IMR-90 (cell line): ENCODE measurements around the gene CAT. TPM values are rescaled to one million over a fixed set of nuclear protein-coding genes. Genes with fewer than 3 reads are reported as not detected.

Experiments
- ATAC-seq: fragments of 200-7000 bp; cut with Tn5 transposase; 2 replicates; pipeline ENCODE4 v1.9.1; 2020; ENCODE audit warnings: low read depth, mild to moderate bottlenecking, moderate library complexity
- BruUV-seq: library from RNA; stranded (reverse); fragments of 400-500 nt; replicated peaks from 2 replicates; lab custom pipeline; 2021; lab: Mats Ljungman, UMichigan
- CTCF ChIA-PET: fragments of 300-600 bp; formaldehyde crosslinking; extraction: SDS; loops from one replicate; lab custom pipeline; 2021; ENCODE audit warnings: antibody characterized with exemption; lab: Yijun Ruan, JAX
- POLR2A ChIA-PET: fragments of 300-600 bp; sonication (Branson Sonifier 250); formaldehyde crosslinking; loops from one replicate; lab custom pipeline; 2022; ENCODE audit warnings: antibody characterized with exemption; ENCODE audit not compliant: unreplicated experiment; lab: Charles Lee
- DNase-seq: peaks from one replicate; pipeline ENCODE4 v3.0.0; 2013
- H2AFZ ChIP-seq: replicated peaks from 2 replicates; pipeline ENCODE3; 2013; ENCODE audit warnings: low read length, mild to moderate bottlenecking; ENCODE audit not compliant: poor library complexity
- H2AK5ac ChIP-seq: 2 replicates; pipeline ENCODE4 v1.6.1; 2013; ENCODE audit warnings: low read depth, low read length, inconsistent platforms
- H2AK9ac ChIP-seq: replicated peaks from 2 replicates; pipeline ENCODE3; 2013; ENCODE audit warnings: mild to moderate bottlenecking, low read depth, low read length, moderate library complexity; ENCODE audit not compliant: poor library complexity
- H2BK120ac ChIP-seq: 2 replicates; pipeline ENCODE4 v1.6.1; 2013; ENCODE audit warnings: low read depth, low read length, inconsistent platforms
- H2BK15ac ChIP-seq: 3 replicates; pipeline ENCODE4 v1.6.1; 2013; ENCODE audit warnings: low read depth, low read length, inconsistent platforms
- H2BK20ac ChIP-seq: 2 replicates; pipeline ENCODE4 v1.6.1; 2013; ENCODE audit warnings: low read depth, mild to moderate bottlenecking, inconsistent platforms, low read length, moderate library complexity
- H2BK5ac ChIP-seq: 2 replicates; pipeline ENCODE4 v1.6.1; 2013; ENCODE audit warnings: mild to moderate bottlenecking, low read depth, low read length, inconsistent platforms; ENCODE audit not compliant: poor library complexity, severe bottlenecking
- H3K14ac ChIP-seq: replicated peaks from 2 replicates; pipeline ENCODE4 v1.6.1; 2013; ENCODE audit warnings: low read depth, low read length, inconsistent platforms
- H3K18ac ChIP-seq: 2 replicates; pipeline ENCODE4 v1.6.1; 2013; ENCODE audit warnings: low read depth, low read length, control low read depth
- H3K23ac ChIP-seq: 2 replicates; pipeline ENCODE4 v1.6.1; 2013; ENCODE audit warnings: low read depth, low read length, inconsistent platforms
- H3K27ac ChIP-seq: 2 replicates; pipeline ENCODE4 v1.5.1; 2013; ENCODE audit warnings: mild to moderate bottlenecking, control low read depth, low read length; ENCODE audit not compliant: insufficient read depth
- H3K27me3 ChIP-seq: 2 replicates; pipeline ENCODE4 v1.6.1; 2013; ENCODE audit warnings: low read length; ENCODE audit not compliant: control insufficient read depth, insufficient read depth
- H3K36me3 ChIP-seq: 2 replicates; pipeline ENCODE4 v1.6.1; 2013; ENCODE audit warnings: low read length, mixed read lengths; ENCODE audit not compliant: control insufficient read depth, insufficient read depth
- H3K4ac ChIP-seq: 2 replicates; pipeline ENCODE4 v1.6.1; 2013; ENCODE audit warnings: low read depth, low read length, inconsistent platforms
- H3K4me1 ChIP-seq: 2 replicates; pipeline ENCODE4 v1.6.1; 2013; ENCODE audit warnings: low read length, mixed read lengths; ENCODE audit not compliant: control insufficient read depth, insufficient read depth
- H3K4me2 ChIP-seq: 2 replicates; pipeline ENCODE4 v1.6.1; 2013; ENCODE audit warnings: low read depth, mild to moderate bottlenecking, control low read depth, low read length, moderate library complexity
- H3K4me3 ChIP-seq: 2 replicates; pipeline ENCODE4 v1.5.1; 2013; ENCODE audit warnings: low read depth, mild to moderate bottlenecking, control low read depth, low read length, moderate library complexity; ENCODE audit not compliant: insufficient read depth
- H3K56ac ChIP-seq: 2 replicates; pipeline ENCODE4 v1.6.1; 2013; ENCODE audit warnings: low read length, inconsistent platforms; ENCODE audit not compliant: insufficient read depth; ENCODE audit errors: extremely low read depth
- H3K79me1 ChIP-seq, 2 experiments: 2 replicates each; pipeline ENCODE4 v1.6.1; 2013; ENCODE audit warnings: low read length in 2 of 2, inconsistent platforms in 1 of 2, low read depth in 1 of 2
- H3K9ac ChIP-seq: 2 replicates; pipeline ENCODE4 v1.6.1; 2013; ENCODE audit warnings: low read depth, low read length, control low read depth
- H3K9me1 ChIP-seq: 2 replicates; pipeline ENCODE4 v1.6.1; 2013; ENCODE audit warnings: low read length, inconsistent platforms; ENCODE audit not compliant: insufficient read depth
- H3K9me3 ChIP-seq: 2 replicates; pipeline ENCODE4 v1.6.1; 2013; ENCODE audit warnings: low read length; ENCODE audit not compliant: control insufficient read depth, insufficient read depth
- H4K20me1 ChIP-seq: 2 replicates; pipeline ENCODE4 v1.6.1; 2013; ENCODE audit warnings: low read length, inconsistent platforms; ENCODE audit not compliant: insufficient read depth
- H4K5ac ChIP-seq: 2 replicates; pipeline ENCODE4 v1.6.1; 2013; ENCODE audit warnings: mild to moderate bottlenecking, low read depth, low read length, control low read depth
- H4K8ac ChIP-seq, 2 experiments: 2 replicates each; pipeline ENCODE4 v1.6.1; 2013; ENCODE audit warnings: low read depth in 2 of 2, low read length in 2 of 2, control low read depth in 1 of 2, inconsistent platforms in 1 of 2
- H4K91ac ChIP-seq: 2 replicates; pipeline ENCODE4 v1.6.1; 2013; ENCODE audit warnings: low read depth, low read length, inconsistent platforms; ENCODE audit not compliant: insufficient read depth
- BHLHE40 ChIP-seq: fragments of 150-350 bp; IDR thresholded peaks from 2 replicates; pipeline ENCODE4 v1.6.1; 2016; ENCODE audit warnings: mild to moderate bottlenecking, low read depth, low read length
- CEBPB ChIP-seq: IDR thresholded peaks from 2 replicates; pipeline ENCODE4 v1.6.1; 2012; ENCODE audit warnings: low read depth, low read length, improper control_type of control experiment
- CHD1 ChIP-seq: IDR thresholded peaks from 2 replicates; pipeline ENCODE4 v1.6.1; 2012; ENCODE audit warnings: low read depth, low read length, improper control_type of control experiment
- CTCF ChIP-seq: conservative IDR thresholded peaks from 2 replicates; pipeline ENCODE4 v1.5.1; 2012; ENCODE audit warnings: mild to moderate bottlenecking, low read depth, low read length, improper control_type of control experiment
- FOS ChIP-seq: fragments of 150-350 bp; IDR thresholded peaks from 2 replicates; pipeline ENCODE4 v1.6.1; 2016; ENCODE audit warnings: low read depth, low read length
- MAFK ChIP-seq: IDR thresholded peaks from 2 replicates; pipeline ENCODE4 v1.6.1; 2012; ENCODE audit warnings: low read depth, low read length, improper control_type of control experiment
- MAZ ChIP-seq: IDR thresholded peaks from 2 replicates; pipeline ENCODE4 v1.6.1; 2012; ENCODE audit warnings: low read depth, mild to moderate bottlenecking, low read length, improper control_type of control experiment, moderate library complexity, borderline replicate concordance
- MXI1 ChIP-seq: IDR thresholded peaks from 2 replicates; pipeline ENCODE4 v1.6.1; 2012; ENCODE audit warnings: low read depth, mild to moderate bottlenecking, low read length, moderate library complexity, borderline replicate concordance
- NFE2L2 ChIP-seq: fragments of 150-350 bp; IDR thresholded peaks from 2 replicates; pipeline ENCODE4 v1.6.1; 2016; ENCODE audit warnings: low read depth, mild to moderate bottlenecking, low read length
- POLR2A ChIP-seq: IDR thresholded peaks from 2 replicates; pipeline ENCODE4 v1.6.1; 2012; ENCODE audit warnings: mild to moderate bottlenecking, low read depth, low read length
- RAD21 ChIP-seq: IDR thresholded peaks from 2 replicates; pipeline ENCODE4 v1.6.1; 2012; ENCODE audit warnings: low read length, improper control_type of control experiment
- RCOR1 ChIP-seq: IDR thresholded peaks from 2 replicates; pipeline ENCODE4 v1.6.1; 2012; ENCODE audit warnings: mild to moderate bottlenecking, low read length, improper control_type of control experiment; ENCODE audit not compliant: insufficient replicate concordance
- RFX5 ChIP-seq: IDR thresholded peaks from 2 replicates; pipeline ENCODE4 v1.8.0; 2012; ENCODE audit warnings: low read depth, mild to moderate bottlenecking, low read length, moderate library complexity
- SMC3 ChIP-seq: fragments of 150-350 bp; IDR thresholded peaks from 2 replicates; pipeline ENCODE4 v1.6.1; 2016; ENCODE audit warnings: low read depth, mild to moderate bottlenecking, antibody characterized with exemption, low read length, moderate library complexity
- USF2 ChIP-seq: fragments of 150-350 bp; IDR thresholded peaks from 2 replicates; pipeline ENCODE4 v1.6.1; 2017; ENCODE audit warnings: mild to moderate bottlenecking, antibody characterized with exemption, low read length, low read depth
- WGBS, 2 experiments: methylation state at CpG; one replicate each; pipeline versions ENCODE4 v1.1.5 to v1.1.7; 2013; ENCODE audit warnings: missing lambda C conversion rate in 2 of 2; ENCODE audit not compliant: insufficient read length in 1 of 2; ENCODE audit errors: extremely low coverage in 2 of 2; 5-methylcytosine and 5-hydroxymethylcytosine counted together
- dilution Hi-C: fragments of 300-500 bp; cut with HindIII; formaldehyde crosslinking; loops from one replicate; pipeline ENCODE4 v1.14.3; 2018; ENCODE audit warnings: low sequenced_read_pairs; ENCODE audit not compliant: unreplicated experiment
- in situ Hi-C: fragments of 300-500 bp; cut with MboI; formaldehyde crosslinking; loops from 3 replicates; pipeline ENCODE4 v1.14.3; 2019; ENCODE audit warnings: low sequenced_read_pairs, inconsistent platforms, mixed read lengths
- intact Hi-C: fragments of 100-400 bp; cut with micrococcal nuclease; formaldehyde crosslinking; loops from 2 replicates; pipeline ENCODE4 v1.10.0; 2022
- polyA plus RNA-seq, 3 experiments: library from polyadenylated mRNA; depleted of rRNA; stranded (reverse); fragments of >200 nt; gene quantifications; 2 replicates each; pipeline ENCODE4 v1.2.3, GENCODE V29; 2012; ENCODE audit warnings: low replicate concordance in 1 of 3
- total RNA-seq: library from RNA; depleted of rRNA; stranded (reverse); fragments of >200 nt; gene quantifications from 2 replicates; pipeline ENCODE4 v1.2.3, GENCODE V29; 2012
- TF ChIP-seq, protein P1 (sequence below): fragments of 150-350 bp; IDR thresholded peaks from 2 replicates; pipeline ENCODE4 v1.6.1; 2016; ENCODE audit warnings: low read depth, mild to moderate bottlenecking, low read length, moderate library complexity, borderline replicate concordance

The CAT gene
- total and polyA plus RNA-seq, 2 of the 4 experiments (the other 2 are of a cell fraction), result 52.5 to 80.5 TPM

DNA sequence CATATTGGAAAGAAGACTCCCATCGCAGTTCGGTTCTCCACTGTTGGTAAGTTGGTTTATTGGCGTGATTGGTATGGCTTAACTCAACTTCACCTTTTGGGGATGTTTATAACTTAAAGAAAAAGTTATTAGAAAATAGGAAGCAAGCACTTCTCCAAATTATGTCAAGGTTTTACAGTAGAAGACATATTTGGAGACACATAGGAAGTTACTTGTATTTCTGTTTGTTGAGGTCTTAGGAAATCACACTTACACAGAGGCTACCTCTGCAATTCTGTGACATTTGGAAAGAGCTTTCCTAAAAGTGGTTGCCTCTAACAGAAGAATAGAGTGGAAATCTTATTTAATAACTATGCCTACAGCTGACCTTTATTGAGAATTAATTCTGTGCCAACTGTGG, 12.3 kb downstream of the CAT start:
- no peak overlapping the region for H2BK120ac ChIP-seq
- no peak overlapping the region for H2AK5ac ChIP-seq
- no peaks in the 10 kb centered on the region for H3K4me1 ChIP-seq
- DNase-seq (no peak), ATAC-seq (no peak)
- peaks cover 18% of the 10 kb centered on the region for H3K36me3 ChIP-seq
- dilution Hi-C loops (no loop called here), intact Hi-C loops (no loop called here), in situ Hi-C loops (no loop called here)
- no peak overlapping the region for H4K5ac ChIP-seq
- H3K9ac ChIP-seq, result no peak overlapping the region
- no peak overlapping the region for H4K8ac ChIP-seq
- no peak overlapping the region for H3K14ac ChIP-seq
- H4K91ac ChIP-seq, result no peak overlapping the region
- H2BK5ac ChIP-seq, result no peak overlapping the region
- WGBS, 2 experiments, result no CpG with 5 or more reads among the region's 3 CpGs
- H3K4me3 ChIP-seq, result no peak overlapping the region
- H4K20me1 ChIP-seq, result 0 out of 2 replicates have a peak, but pooled peaks cover 3% of the 10 kb centered on the region
- H3K4me2 ChIP-seq, result no peak overlapping the region
- H3K56ac ChIP-seq, result no peak overlapping the region
- no peak overlapping the region for H3K4ac ChIP-seq
- no peak overlapping the region for H2AFZ ChIP-seq
- H2AK9ac ChIP-seq, result no peak overlapping the region
- no peak overlapping the region for H2BK15ac ChIP-seq
- H3K18ac ChIP-seq, result no peak overlapping the region
- no peak for TF ChIP-seq RCOR1
- TF ChIP-seq MXI1, result no peak
- no peak for TF ChIP-seq RAD21
- TF ChIP-seq CTCF, result no peak
- no peak for TF ChIP-seq POLR2A
- no peak for TF ChIP-seq RFX5
- TF ChIP-seq CEBPB, result no peak
- no peak for TF ChIP-seq SMC3
- no peak for TF ChIP-seq MAZ
- TF ChIP-seq FOS, result no peak
- TF ChIP-seq, protein P1, sequence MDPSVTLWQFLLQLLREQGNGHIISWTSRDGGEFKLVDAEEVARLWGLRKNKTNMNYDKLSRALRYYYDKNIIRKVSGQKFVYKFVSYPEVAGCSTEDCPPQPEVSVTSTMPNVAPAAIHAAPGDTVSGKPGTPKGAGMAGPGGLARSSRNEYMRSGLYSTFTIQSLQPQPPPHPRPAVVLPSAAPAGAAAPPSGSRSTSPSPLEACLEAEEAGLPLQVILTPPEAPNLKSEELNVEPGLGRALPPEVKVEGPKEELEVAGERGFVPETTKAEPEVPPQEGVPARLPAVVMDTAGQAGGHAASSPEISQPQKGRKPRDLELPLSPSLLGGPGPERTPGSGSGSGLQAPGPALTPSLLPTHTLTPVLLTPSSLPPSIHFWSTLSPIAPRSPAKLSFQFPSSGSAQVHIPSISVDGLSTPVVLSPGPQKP, result no peak
- no peak for TF ChIP-seq MAFK
- TF ChIP-seq BHLHE40, result no peak
- no peak for TF ChIP-seq NFE2L2
- TF ChIP-seq USF2, result no peak
- no peak for TF ChIP-seq CHD1
- peaks cover 6% of the 10 kb centered on the region; the same call in 1 of the 2 replicates for H3K9me1 ChIP-seq
- H3K23ac ChIP-seq, result no peak overlapping the region
- H3K79me1 ChIP-seq, result peaks cover 13 to 31% of the 10 kb centered on the region in 2 experiments
- H3K9me3 ChIP-seq, result no peaks in the 10 kb centered on the region
- H3K27me3 ChIP-seq, result no peaks in the 10 kb centered on the region
- ChIA-PET CTCF (no interaction called here), POLR2A (no interaction called here)
- no peak overlapping the region for H2BK20ac ChIP-seq
- no TSS peak for BruUV-seq
- no peak overlapping the region for H3K27ac ChIP-seq
